NCI-H510A treated with DMSO at 0.1 percent for 48 hours (cell line): Measurements from ENCODE around the gene DOCK1.

Source experiments
- DNase-seq: peaks from one replicate; lab custom pipeline; 2025; lab: John Stamatoyannopoulos, UW

DOCK1 gene

DNA sequence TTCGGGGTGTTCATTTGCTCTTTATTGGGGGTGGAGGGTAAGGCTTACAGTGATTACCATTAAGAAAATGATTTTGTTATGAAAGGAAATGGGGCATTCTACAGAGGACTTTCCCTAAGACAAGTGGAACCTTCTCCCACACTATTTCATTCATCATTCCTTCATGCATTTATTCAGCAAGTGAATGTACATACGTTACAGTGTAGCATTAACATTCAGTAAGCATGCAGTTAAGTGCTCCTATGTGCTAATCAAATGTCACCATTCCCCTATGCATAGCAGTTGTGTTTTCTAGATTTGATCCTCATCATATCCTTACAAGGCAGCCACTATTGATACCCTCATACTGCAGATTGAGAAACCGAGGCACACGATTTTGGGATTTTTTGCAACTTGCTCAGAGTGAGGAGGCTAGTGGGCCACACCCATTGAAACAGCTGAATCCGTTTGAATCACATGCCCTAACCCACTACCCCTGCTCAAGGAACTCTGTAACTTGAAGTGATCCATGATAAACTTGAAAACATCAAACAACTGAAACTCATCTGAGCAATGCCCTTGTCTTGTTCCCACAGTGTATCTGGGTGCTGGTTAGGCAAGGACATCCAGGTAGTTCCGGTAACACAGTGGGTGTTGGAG, 274.5 kb downstream of the DOCK1 start:
- DNase-seq = no peak

DNA sequence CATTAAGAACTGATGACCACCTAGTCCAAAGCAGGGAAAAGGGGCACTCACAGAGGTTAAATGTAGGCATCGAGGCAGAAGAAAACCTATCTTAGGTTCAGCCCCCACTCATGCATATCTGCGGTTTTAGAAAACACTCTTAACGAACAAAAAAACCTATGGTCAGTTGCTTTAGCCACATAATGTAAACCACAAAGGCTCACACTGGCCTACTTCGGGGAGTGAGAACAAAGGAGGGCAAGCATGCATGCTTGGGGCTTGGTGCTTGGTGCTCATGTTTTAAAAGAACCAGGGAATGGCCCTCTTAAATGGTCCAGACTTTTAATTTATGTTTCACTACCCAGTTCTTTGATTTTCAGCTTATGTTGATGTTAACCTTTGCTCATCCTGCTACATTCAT, 276.9 kb downstream of the DOCK1 start:
- no peak for DNase-seq

DNA sequence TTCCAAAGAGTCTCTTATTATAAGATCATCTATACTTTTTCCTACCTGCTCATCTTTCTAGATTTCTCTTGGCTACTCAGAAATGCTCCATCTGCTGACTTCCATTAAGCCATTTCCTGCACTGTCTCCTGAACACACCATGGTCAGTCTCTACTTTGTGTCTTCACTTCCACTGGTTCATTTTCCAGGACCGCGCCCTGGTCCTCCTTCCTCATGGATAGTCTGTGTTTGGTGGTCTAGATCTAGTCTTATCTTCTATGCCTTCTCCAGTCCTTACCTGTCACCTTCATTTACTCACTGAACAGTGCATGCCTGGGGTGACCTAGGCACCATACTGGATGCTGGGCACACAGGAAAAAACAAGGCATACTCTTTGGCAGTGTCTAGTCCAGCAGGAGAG, 279.4 kb downstream of the DOCK1 start:
- no peak for DNase-seq

DNA sequence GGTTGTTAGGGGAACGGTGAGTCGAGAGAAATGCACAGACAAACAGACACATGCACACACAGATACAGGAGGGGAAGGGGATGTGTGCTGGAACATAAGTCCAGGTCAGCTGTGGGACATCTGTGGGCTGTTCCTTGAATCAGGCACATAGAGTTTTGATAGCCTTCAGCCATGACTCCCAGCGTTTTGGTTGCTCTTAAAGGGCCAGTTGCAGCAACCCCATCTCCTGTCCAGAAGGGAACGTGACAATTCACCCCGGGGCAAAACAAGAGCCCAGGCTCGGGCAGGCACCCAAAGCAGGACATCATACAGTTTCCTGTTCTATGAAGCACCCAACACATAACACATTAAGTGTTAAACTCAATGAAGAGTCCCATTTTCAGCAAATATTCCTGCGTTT, 281.6 kb downstream of the DOCK1 start:
- no peak for DNase-seq

DNA sequence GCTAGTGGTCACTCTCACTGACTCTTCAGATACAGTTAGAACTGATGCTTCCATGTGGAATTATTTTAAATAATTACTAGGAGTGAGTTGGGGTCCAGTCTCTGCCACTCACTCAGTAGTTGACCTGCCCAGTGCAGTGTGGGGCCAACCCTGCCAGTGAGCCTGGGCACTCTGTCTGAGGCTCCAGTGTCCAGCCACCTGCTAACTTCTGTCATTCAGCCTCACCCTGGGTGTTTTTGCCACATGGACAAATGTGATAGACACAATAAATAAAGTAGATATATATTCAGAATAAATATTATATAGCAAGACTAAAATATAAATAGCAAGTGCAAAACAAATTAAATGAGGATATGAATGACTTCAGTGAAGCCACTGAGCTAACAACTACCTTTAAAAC, 284.0 kb downstream of the DOCK1 start:
- no peak for DNase-seq

DNA sequence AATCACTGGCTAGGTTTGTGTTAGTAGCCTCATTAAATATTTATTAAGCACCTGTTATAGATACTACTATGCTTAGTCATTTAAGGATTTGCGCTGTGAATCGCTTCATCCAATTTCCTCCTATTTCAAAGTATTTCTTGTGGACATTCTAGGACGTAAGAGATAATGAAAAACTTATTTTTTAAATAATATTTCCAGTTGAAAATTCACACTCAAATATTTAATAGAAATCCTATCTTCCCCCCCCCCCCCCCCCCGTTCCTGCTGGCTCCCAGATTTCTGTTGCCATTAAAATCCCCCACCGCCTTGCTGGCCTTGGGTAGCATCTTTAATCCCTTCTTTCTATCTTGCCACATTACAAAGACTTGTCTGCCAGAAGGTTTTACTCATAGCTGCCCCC, 285.2 kb downstream of the DOCK1 start:
- no peak for DNase-seq

DNA sequence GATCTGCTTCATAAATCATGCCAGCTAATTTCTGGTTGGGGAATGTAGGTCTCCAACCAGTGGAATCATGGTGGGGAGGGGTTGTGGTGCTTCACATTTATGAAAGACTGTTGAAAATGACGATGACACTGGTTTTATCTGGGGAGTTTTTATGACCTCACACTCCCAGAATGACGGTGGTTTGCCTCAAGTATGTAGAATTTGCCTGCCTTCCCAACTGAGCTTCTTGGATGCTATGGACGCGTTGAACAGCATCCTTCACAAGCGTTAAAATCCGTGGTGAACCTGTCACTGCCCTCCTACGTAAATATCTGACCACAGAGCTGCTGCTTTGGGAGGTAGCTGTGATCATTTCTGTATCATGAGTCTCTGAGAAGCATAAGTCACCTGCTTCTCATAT, 287.9 kb downstream of the DOCK1 start:
- no peak for DNase-seq

DNA sequence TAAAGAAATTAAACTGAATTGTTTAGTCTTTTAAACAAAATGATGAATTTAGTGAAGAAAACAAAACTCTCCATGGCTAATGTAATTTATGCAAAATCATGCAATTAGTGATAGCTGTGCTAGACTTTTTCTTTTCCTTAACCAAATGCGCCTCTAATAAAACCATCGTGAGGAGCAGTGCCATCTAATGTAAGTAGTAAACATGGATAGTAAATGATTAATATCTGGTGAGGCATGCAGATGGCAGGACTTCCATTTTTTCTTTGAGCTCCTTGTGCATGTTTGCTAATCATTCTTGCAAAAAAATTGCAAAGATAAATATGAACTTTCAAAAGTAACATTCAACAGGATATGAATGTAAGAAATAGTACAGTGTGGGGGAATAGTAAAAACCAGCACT, 288.9 kb downstream of the DOCK1 start:
- no peak for DNase-seq

DNA sequence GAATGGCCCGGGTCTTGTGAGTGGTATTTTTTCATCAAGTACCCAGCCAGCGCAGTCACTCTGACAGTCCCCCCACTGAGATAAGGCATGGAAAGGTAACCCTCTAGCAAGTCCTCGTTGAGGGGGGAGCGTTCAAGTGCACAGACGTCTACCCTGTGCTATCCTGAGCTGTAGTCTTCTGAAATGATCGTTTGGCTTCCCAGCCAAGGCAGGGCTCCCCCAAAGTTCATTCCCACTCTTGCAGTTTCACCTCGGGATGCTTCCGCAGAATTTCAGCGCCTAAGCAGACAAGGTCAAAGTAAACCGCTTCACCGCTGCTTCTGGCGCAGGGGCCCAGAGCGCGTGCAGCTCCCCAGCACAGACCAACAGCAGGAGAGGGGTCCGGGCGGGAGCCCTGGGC, 289.4 kb downstream of the DOCK1 start:
- no peak for DNase-seq

DNA sequence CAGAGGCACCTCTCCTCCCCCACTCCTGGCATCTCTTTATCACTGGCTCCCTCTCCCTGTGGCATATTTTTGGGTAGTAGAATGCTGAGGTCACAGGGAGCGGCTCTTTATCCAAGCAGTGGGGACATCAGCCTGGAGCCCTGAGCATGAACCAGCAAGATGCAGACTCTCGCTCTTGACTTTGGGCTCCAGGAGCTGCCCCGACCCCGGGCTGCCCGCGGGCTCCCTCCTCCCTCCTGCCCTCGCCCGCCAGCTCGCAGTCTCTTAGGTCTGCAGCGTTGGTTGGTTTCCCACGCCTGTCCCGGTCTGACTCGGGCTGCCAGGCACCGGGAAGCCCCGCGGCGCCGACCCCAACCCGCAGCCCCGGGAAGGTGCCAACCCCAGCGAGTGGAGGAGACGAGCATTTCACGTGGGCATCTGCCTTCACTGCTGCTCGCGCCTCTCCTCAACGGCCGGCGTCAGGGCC, 289.8 kb downstream of the DOCK1 start:
- DNase-seq = no peak

DNA sequence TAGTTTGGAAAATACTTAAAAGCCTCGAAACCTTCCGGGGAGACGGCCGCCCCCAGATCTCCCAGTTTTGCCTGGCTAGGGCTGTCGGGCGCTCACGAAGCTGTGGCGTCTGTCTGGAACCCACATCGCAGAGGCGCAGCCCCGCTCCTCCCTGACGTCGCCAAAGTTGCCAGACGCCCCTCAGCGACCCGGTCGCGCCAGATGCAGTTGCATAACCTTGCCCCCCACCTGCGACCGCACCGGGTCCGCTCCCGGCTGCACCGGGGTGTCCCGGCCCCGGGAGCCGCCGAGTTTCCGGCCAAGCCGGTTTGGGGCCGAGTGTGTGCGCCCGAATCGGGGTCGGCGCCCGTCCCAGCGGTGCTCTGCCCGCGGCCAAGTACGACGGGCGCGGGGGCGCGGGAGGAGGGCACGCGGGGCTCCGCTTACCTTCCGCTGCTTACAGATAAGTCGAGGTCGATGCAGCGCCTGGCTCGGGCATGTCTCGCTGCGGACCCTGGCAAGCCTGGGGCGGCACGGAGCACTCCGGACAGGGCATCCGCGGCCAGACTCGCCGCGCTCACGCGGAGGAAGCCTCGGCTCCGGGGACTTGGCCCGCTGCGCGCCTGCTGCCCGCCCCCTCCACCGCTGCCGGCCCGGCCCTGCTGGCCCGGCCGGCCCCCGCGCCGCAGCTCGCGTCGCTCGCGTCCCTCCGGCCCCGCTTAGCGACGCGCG, 290.5 kb downstream of the DOCK1 start:
- DNase-seq = no peak

DNA sequence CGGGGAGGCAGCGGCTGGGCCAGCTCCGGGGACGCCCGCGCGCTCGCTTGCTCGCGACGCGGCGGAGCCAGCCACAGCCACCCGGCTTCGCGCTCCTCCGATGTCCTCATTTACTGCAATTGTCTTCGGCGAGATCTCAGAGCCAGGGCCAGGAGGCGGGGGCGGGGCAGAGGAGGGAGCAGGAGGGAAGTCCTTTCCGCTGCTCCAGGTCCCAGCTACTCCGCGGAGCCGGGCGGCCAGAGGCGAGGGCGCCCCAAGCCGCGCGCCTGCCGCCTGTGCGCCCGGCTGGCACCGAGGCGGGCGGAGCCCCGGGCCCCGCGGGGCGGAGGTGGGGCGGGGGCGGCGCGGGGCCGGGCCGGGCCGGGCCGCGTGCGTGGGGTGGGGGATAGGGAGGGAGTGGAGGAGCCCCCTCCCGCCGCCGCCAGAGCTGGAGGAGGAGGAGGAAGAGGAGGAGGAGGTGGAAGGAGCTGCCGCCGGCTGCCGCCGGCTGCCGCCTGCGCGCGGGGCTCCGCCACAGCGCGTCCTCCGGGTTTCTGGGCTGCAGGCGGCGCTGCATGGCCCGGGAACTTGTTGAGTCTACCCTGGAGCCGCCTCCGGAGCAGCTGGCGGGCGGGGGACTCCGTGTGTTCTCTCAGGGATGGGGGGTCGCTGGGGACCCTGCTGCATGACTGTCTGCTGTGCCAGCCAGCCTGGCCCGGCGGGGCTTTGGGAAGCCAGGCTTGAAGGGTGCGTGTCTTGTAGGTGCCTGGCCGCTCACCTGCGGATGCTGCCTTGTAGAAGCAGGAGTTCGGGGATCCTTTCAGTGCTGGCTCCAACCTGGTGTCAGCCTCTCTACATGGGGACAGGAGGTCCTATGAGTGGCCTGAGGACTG, 291.3 kb downstream of the DOCK1 start, which contains the start of gene INSYN2A:
Gene INSYN2A, minus strand, starts transcription at position 310 of the 872 bp plus-strand sequence. CDS start 20,196 bp downstream, outside the sequence.
- DNase-seq = peak; percentile 21

DNA sequence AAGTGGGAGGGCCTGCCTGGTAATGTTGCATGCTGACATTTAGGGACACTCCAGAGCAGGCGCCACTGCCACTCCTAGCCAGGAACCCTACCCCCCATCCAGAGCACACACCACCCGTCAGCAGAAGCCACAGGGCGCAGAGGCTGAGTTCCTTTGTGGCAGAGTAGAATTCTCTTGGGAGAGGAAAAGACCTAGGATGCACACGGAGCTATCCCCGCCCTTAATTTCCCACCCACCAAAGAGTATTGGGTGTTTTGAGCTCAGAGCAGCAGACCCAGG, 291.9 kb downstream of the DOCK1 start:
- no peak for DNase-seq

DNA sequence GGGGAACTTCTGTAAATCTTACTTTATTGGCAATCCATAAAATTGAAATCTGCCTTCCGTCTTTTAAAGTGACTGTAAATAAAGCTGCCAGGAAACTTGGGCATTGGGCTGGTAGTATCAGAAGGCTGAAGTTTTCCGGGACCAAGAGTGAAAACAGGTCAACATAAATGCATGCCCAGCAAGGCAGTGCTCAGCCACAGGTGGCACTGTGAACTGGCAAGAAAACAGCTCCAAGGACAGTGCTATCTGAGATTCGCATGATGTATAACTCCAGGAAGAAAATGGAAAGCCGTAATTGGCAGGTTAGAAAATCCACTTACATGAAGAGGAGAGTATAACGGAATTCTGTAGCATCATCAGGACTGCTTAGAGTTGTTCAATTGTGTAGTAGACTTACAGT, 293.1 kb downstream of the DOCK1 start:
- DNase-seq = peak; percentile 33

DNA sequence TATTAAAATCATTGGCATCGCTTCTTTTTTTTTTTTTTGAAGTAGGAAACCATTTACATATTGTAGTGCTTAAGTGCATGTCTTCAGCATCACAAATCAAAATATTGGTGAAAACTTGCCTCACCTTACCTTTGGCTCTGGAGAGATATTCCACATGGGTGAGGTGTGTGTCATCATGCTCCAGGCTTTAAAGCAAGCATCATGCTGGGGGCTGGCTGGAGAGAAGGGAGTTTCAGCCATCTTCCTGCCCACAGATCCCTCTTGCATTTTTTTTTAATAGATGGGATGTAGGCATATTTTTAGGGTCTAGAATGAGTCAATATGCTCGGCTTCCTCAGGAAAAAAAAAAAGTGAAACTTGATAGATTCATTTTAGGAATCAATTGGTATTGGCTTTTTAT, 293.5 kb downstream of the DOCK1 start:
- DNase-seq = no peak

DNA sequence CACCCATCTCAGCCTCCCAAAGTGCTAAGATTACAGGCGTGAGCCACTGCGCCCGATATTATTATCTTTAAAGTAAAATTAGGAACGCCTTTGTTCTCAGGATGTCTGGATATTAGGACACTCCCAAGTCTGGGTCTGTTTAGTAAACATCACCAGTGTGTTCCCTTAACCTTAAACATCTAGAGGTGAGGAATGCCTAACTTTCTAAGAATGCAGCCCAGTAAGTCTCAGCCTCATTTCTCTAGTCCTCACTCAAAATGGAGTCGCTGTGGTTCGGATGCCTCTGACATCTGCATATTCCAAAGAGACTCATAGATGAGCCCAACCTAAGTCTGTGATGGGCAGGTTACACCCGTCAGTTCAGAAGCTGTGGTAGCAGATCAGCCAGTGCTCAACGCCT, 295.4 kb downstream of the DOCK1 start:
- no peak for DNase-seq

DNA sequence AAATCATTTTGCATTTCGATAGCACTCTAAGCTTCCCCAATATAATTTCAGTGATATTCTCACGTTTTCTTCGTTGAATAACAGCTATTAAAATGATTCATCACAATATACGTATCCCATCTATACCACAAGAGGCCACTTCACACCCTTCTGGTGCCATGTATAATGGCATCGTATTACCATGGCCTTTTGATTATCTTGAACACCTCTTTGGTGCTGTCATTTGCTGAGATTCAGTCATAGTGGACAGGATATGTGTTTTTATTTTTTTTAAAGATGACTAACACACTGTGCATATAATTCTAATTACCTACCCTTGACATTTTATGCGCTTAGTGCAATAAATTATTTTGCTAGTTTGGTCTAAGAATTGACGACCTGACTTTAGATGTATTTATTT, 297.8 kb downstream of the DOCK1 start:
- peak; percentile 22 for DNase-seq

DNA sequence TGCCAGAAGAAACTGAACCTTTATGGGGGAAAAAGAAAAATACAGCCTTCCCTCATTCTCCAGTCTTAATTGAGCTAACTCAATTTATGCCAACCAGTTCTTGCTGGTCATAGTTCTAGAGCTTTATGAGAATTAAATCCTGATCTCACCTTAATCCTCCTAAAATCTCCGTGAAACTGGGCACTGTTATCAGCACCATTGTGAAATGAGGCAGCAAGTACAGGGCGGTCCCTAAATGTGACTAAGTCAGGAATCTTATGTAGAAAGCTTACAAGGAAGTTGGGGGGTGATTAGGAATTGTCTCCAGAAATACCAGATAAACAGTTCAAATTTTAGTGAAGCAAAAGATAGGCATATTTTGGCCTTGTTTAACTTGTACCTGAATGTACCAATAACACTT, 301.9 kb downstream of the DOCK1 start:
- no peak for DNase-seq

DNA sequence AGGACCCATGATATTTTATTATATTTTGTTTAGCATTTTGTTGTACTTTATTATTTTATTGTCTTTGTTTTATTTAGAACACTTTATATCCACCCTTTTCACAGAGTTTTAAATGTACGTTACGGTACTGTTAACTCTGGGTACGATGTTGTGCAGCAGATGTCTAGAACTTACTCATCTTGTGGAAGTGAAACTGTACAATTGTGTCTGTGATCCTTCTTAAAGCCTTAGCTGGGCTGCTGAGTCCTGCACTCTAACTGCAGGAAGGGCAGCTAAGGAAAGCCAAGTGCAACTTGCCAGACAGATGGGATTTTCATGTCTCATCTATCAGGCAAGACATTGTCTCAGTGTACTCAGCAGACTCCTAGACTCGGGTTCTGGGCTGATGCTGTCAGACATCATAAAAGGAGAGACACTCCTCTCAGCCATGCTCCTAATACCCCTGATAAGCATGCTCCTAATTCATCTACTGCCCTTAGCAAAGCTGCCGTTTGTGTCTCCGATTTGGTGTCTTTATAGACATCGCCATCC, 305.8 kb downstream of the DOCK1 start:
- DNase-seq = no peak

DNA sequence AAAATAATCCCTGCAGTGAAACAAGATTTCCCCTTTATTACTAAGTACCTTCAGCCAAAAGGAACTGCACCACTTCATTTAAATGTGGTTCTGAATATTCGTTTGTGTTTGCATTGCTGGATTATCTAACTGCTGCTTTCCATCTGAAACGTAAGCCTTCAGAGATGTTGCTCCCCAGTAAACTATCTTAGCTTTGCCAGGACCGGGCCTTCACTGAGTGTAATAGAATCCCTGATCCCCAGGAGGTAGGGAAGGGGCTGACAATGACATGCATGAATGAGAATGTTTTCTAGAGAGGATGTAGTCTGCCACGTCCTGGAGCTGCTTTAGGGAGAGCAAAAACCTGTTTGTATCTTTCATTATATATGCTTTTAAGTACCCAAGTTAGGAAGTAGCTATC, 310.6 kb downstream of the DOCK1 start:
- DNase-seq = peak; percentile 61

DNA sequence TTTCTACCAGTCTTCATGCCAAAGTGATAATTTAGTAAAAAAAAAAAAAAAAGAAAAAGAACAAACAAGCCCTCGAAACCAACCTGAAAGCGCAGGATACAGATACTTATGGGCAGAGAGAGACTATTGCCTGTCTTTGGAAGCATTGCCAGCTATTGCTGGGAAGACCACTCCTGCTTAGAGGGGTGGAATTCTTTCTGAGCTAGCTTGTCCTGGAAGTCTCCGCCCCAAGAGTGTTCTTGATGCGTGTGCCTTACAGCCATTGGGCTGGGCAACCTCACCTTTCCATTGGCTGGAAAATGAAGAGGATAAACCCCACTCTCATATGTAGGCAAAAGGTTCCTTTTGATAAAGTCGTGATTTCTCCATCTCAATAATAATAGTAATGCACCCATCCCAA, 311.0 kb downstream of the DOCK1 start:
- DNase-seq = peak; percentile 37

DNA sequence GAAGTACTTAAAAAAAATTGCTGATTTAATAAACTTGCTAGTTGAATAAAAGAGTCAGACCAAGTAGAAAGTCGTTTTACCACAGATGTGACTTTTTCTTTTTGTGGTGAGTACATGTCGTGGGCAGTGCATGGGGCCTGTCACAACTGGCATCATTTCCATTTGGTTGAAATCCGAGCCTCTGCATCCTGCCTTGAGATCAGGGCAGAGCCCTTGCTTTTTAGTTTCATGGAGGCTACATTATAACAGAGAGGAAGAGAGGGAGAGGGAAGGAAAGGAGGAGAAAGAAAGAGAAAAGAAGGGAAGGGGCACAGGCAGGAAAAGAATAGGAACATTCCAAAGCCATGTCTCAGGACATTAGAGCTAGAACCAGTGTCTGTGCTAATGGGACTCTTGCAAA, 311.6 kb downstream of the DOCK1 start:
- DNase-seq = peak; percentile 31

DNA sequence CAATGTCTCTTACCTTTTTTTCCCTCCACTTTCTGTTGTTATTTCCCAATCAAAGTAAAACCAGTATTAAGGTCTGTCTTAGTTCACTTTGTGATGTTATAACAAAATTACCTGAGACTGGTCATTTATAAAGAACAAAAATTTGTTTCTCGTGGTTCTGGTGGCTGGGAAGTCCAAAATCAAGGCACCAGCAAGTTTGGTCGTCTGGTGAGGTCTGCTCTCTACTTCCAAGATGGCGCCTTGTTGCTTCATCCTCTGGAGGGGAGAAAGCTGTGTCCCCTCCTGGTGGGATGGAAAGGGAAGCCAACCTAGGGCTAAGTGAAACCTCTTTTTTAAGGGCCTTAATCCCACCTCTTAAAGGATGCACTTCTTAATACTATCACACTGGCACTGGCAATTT, 313.4 kb downstream of the DOCK1 start:
- DNase-seq = no peak
